Measurements from ENCODE around the gene FRMD5.

FRMD5 gene

GRCh38 chr15:44159492-44159891 lies 35.6 kb downstream of the FRMD5 start:
- DNase-seq: no peak

GRCh38 chr15:44158111-44158510 lies 37.0 kb downstream of the FRMD5 start:
- no peak for DNase-seq

- peak; percentile 47 to 76 for DNase-seq
These were observed 37.4 kb downstream of the FRMD5 start for GRCh38 chr15:44157679-44158078.

DNA sequence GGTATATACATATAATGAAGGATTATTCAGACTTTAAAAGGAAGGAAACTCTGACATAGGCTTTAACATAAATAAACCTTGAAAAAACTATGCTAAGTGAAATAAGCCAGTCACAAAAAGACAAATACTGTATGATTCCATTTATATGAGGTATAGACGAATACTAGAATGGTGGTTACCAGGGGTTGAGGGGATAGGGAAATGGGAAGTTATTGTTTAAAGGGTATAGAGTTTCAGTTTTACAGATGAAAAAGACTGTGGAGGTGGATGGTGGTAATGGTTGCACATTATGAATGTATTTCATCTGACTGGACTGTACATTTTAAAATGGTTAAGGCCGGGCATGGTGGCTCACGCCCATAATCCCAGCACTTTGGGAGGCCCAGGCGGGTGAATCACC lies 41.7 kb downstream of the FRMD5 start:
- no peak for DNase-seq

- DNase-seq: no peak
These were observed 45.8 kb downstream of the FRMD5 start for GRCh38 chr15:44149224-44149623.

GRCh38 chr15:44148580-44148979 lies 46.5 kb downstream of the FRMD5 start:
- no peak for DNase-seq

GRCh38 chr15:44147636-44148035 lies 47.4 kb downstream of the FRMD5 start:
- DNase-seq: no peak

- no peak for DNase-seq
These were observed 49.6 kb downstream of the FRMD5 start for GRCh38 chr15:44145495-44145894.

DNA sequence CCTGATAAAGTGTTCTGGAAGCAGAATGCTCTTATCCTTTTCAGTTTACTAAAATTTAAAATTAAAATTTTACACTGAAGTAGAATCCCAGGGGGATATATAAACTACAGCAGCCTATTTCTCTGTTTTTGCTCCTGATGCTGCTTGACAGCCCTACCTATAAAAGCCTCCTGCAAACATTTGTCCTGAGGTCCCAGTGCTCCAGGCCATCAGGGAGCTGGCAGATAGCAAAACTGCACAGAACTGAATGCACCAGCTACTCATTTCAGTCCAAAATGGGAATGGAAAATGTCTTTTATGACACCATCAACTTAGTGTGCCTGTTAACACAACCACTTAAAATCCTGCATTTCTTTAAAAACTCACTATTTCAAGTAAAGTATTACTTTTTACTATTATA lies 50.1 kb downstream of the FRMD5 start:
- no peak for DNase-seq

DNA sequence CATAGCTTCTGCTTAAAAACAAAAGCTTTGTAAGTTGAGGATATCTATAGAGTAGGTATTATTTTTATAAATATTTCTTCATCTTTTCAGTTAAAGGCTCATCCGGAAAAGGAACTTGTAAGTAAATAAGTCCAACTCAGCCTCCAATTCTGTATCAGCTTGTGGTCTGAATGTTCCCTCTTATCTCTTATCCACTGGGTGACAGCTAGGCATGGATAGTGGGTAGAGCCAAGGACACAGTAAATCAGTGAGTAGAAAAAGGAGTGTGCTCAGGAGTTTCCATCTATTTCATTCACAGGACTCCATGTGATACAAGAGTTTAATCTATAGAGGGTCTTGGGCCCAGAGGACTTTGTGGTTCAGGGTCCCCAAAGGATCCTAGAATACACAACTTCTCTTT lies 50.9 kb downstream of the FRMD5 start:
- DNase-seq: no peak

DNA sequence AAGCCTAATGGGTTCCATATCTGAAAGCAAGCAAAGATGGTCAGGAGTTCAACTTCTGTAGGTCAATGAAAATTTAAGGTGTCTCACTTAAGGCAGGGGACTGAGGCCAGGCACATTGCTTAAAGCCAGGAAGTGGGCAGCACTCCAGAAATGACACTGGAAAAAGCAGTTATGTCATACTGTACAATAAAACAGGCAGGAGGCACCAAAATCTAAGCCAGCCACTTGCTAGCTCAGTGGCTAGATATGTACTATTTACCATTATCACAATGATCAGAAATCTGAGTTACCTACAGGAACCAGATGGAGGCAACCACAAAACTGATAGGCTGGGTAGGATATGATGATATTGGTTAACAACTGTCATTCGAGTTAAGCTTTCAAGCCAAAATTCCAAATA lies 57.3 kb downstream of the FRMD5 start:
- no peak for DNase-seq

- DNase-seq: no peak
These were observed 58.0 kb downstream of the FRMD5 start for GRCh38 chr15:44136991-44137477.

- no peak for DNase-seq
These were observed 63.0 kb downstream of the FRMD5 start for GRCh38 chr15:44132057-44132456.

DNA sequence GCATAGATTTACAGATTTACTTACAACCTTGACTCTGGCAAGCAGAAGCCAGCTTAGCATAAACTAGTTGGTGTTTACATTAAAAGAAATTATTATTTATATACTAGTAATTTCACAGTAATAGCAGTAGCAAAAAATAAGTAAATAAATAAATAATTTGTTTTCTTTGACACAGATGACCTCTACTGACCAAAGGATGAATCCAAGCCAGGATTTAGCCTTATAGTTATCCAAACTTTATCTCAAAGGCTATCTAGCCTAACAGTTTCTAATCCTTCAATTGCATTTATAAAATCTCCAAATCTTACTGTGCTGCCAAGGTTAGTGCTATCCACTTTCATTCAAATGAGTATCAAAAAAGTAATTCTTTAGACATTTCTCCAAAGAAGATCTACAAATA lies 64.3 kb downstream of the FRMD5 start:
- DNase-seq: peak in 1 of 2 experiments; percentile 0

- DNase-seq: no peak
These were observed 65.2 kb downstream of the FRMD5 start for GRCh38 chr15:44129911-44130310.

DNA sequence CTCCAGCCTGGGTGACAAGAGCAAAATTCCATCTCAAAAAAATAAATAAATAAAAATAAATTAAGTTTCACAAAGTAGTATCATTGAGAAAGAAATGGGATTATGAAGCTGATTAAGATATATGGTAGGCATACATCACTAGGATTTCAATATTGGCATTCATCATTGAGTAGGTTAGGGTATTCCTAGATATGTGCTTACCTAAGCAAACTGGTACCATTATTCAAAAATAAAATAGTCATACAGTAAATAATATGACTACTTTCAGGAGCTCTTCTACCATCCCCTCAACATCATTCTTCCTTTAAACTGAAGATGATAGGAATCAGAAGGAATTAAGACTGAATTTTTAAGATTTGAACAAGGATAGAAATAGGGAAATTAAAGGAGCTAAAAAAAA lies 66.6 kb downstream of the FRMD5 start:
- DNase-seq: no peak

DNA sequence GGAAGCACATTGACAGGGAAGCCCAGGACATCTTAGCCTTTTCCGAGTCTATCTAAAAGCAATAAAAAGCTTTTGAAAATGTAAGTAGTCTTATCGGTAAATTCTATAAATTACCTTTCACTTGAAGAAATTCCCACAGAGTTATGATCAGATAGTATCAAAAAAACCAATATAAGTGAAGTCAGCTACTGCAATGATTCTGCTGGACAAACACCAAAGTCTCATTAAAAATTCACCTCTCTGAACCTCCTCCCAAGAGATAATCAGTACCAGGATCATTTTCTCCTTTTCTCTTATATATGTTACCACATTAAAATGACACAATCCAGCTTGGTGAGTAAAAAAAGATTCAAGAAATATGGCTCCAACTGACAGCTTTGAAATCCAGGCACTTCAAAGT lies 69.2 kb downstream of the FRMD5 start:
- DNase-seq: no peak

GRCh38 chr15:44102675-44103254 lies 92.3 kb downstream of the FRMD5 start:
- DNase-seq: peak in 1 of 2 experiments; percentile 41

DNA sequence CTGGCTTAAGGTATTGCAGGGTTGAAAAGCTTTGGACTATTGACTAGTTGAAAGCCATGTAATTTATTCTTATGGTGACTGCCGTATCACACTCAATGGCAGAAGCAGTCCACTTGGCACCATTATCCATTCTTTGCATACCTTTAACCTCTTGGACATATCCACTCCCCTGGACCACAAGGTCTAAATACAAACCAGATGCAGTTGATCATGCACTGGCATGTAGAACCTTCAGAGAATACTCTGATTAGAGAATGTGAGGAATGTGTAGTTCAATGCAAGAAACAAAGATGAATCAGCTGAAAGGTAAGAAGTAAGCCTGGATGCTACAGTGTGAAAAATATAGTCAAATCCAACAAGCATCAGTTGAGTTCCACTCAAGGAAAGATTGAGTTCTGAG lies 93.1 kb downstream of the FRMD5 start:
- peak in 1 of 2 experiments; percentile 7 for DNase-seq

GRCh38 chr15:44101286-44101685 lies 93.8 kb downstream of the FRMD5 start:
- DNase-seq: no peak

DNA sequence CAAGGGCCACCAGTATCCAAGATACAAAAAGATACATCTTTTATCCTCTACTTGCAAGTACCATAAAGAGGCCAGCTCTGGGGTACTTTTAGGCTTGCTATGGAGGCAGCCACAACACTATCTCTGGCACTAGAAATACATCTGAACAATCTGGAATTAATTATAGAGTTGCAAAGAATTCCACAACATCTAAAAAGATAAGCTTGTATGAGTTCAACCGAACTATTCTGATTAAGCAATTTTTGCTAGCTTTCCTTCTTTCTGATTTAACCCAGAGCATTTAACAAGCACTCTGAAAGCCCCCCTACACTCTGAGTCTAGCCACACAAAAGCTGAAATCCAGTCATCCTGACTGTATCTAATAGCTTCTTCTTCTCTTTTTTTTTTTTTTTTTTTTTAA lies 95.4 kb downstream of the FRMD5 start:
- DNase-seq: no peak

DNA sequence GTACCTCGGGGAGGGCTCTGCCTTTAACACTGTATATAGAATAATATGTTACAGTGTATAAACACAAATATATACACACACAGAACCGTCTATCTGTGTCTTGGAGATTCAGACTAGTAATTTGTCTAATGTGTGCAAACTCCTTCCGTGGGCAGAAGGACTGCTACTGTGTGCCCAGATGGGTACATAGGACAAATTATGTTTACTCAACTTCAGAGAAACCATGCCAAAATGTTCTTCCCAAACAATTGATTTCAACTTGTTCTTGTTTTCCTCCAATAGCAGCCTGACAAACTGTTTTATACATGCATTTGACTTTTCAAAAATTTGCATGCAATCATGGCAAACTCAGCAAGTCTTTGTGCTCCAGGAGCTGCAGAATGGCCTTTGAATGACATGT lies 97.5 kb downstream of the FRMD5 start:
- DNase-seq: no peak

DNA sequence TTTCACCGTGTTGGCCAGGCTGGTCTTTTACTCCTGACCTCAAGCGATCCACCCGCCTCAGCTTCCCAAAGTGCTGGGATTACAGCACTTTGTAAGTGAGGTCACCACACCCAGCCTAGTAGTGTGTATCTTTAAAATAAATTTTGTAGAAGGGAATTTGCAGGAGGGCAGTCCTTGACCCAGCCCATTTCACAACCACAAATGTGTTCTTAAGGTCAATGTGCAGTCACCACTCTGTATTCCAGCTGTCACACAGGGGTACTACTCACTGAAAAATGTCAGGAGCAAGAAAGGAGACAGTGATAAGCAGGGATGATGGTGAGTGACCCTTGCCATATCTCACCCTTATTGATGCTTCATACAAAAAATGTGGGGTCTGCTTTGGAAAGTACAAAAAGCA lies 98.5 kb downstream of the FRMD5 start:
- DNase-seq: no peak

GRCh38 chr15:44094781-44095180 lies 100.3 kb downstream of the FRMD5 start:
- DNase-seq: no peak

GRCh38 chr15:44093836-44094235 lies 101.2 kb downstream of the FRMD5 start:
- DNase-seq: no peak

GRCh38 chr15:44092221-44092620 lies 102.8 kb downstream of the FRMD5 start:
- DNase-seq: no peak
